ENCODE data around the gene ARHGAP4.
A peak's percentile ranks its signal among the peaks of the same experiment; 100 is the strongest.

ARHGAP4 gene

GRCh38 chrX:153968255-153968654 lies 42.2 kb upstream of the ARHGAP4 start:
- no peak for DNase-seq (ENCODE audit: low read depth)
- TF ChIP-seq, protein P1, sequence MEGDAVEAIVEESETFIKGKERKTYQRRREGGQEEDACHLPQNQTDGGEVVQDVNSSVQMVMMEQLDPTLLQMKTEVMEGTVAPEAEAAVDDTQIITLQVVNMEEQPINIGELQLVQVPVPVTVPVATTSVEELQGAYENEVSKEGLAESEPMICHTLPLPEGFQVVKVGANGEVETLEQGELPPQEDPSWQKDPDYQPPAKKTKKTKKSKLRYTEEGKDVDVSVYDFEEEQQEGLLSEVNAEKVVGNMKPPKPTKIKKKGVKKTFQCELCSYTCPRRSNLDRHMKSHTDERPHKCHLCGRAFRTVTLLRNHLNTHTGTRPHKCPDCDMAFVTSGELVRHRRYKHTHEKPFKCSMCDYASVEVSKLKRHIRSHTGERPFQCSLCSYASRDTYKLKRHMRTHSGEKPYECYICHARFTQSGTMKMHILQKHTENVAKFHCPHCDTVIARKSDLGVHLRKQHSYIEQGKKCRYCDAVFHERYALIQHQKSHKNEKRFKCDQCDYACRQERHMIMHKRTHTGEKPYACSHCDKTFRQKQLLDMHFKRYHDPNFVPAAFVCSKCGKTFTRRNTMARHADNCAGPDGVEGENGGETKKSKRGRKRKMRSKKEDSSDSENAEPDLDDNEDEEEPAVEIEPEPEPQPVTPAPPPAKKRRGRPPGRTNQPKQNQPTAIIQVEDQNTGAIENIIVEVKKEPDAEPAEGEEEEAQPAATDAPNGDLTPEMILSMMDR (IDR thresholded peaks at IDR 0.05; ENCODE audit: low read depth, low read length, missing control alignments), result no peak
- peak overlapping the region; percentile 97 for H3K4me3 ChIP-seq (ENCODE audit: low read depth, low read length)

GRCh38 chrX:153967536-153968224 lies 41.6 kb upstream of the ARHGAP4 start:
- TF ChIP-seq, protein P1 (IDR thresholded peaks at IDR 0.05; ENCODE audit: low read depth, low read length, missing control alignments), result no peak
- H3K4me3 ChIP-seq (ENCODE audit: low read depth, low read length), result peak overlapping the region; percentile 97
- no peak for DNase-seq (ENCODE audit: low read depth)

- TF ChIP-seq, protein P1 (IDR thresholded peaks at IDR 0.05; ENCODE audit: low read depth, low read length, missing control alignments), result no peak
- peak overlapping the region; percentile 97 for H3K4me3 ChIP-seq (ENCODE audit: low read depth, low read length)
- DNase-seq (ENCODE audit: low read depth), result no peak
Observed at GRCh38 chrX:153966841-153967535, 40.9 kb upstream of the ARHGAP4 start.

- TF ChIP-seq, protein P1 (IDR thresholded peaks at IDR 0.05; ENCODE audit: low read depth, low read length, missing control alignments), result no peak
- no peak overlapping the region for H3K4me3 ChIP-seq (ENCODE audit: low read depth, low read length)
- DNase-seq (ENCODE audit: low read depth), result no peak
Observed at GRCh38 chrX:153966283-153966688, 40.2 kb upstream of the ARHGAP4 start.

DNA sequence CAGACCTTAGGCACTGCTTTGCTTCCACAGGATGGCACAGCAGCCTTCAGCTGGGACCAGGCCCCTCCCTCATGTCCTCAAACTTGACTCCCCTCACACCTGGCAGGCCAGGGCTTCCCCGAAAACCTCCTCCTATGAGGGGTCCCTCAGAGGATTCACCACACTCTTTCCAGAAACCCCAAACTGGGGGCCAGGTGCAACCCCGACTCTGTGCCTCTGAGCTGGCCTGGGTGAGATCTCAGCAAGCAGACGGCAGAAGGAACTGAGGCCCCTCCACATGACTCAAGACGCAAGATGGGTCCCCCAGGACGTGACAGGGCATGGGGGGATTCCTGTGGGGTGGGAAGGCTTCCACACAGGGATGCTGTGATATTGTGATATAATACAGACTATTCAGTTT lies 39.3 kb upstream of the ARHGAP4 start:
- TF ChIP-seq, protein P1 (IDR thresholded peaks at IDR 0.05; ENCODE audit: low read depth, low read length, missing control alignments), result no peak
- no peak for DNase-seq (ENCODE audit: low read depth)
- no peak overlapping the region for H3K4me3 ChIP-seq (ENCODE audit: low read depth, low read length)

- H3K4me3 ChIP-seq (ENCODE audit: low read depth, low read length), result no peak overlapping the region
- DNase-seq (ENCODE audit: low read depth), result no peak
- TF ChIP-seq, protein P1 (IDR thresholded peaks at IDR 0.05; ENCODE audit: low read depth, low read length, missing control alignments), result no peak
Observed at GRCh38 chrX:153964105-153964504, 38.0 kb upstream of the ARHGAP4 start.

Measured in GM12864 (cell line).